Stimulated activated CD8-positive, alpha-beta memory T cell treated with anti-CD3 and anti-CD28 coated beads, Interleukin-7, amount 100 ng/mL, for 4 hours (primary cell): ENCODE data around the gene TRAF3IP1.

Experiments
- DNase-seq, 2 donors: peaks; one replicate each; pipeline ENCODE4 v3.0.0-alpha.2; 2020; ENCODE audit warnings: low read depth in 2 of 2

The TRAF3IP1 gene

GRCh38 chr2:238408615-238409340 lies 88.5 kb downstream of the TRAF3IP1 start:
- DNase-seq = no peak

- DNase-seq = no peak
Observed at GRCh38 chr2:238409341-238410199, 89.3 kb downstream of the TRAF3IP1 start.

GRCh38 chr2:238412067-238412767 lies 91.9 kb downstream of the TRAF3IP1 start:
- no peak for DNase-seq

- DNase-seq = no peak
Observed at GRCh38 chr2:238413368-238413767, 93.0 kb downstream of the TRAF3IP1 start.

GRCh38 chr2:238415036-238415764 lies 94.9 kb downstream of the TRAF3IP1 start:
- no peak for DNase-seq

- no peak for DNase-seq
Observed at GRCh38 chr2:238415893-238416292, 95.6 kb downstream of the TRAF3IP1 start.

GRCh38 chr2:238418196-238418998 lies 98.1 kb downstream of the TRAF3IP1 start:
- no peak for DNase-seq

GRCh38 chr2:238418999-238419546 lies 98.8 kb downstream of the TRAF3IP1 start:
- DNase-seq = no peak

GRCh38 chr2:238420442-238420841 lies 100.1 kb downstream of the TRAF3IP1 start:
- DNase-seq = no peak

GRCh38 chr2:238420878-238421694 lies 100.8 kb downstream of the TRAF3IP1 start:
- no peak for DNase-seq

GRCh38 chr2:238421695-238422035 lies 101.3 kb downstream of the TRAF3IP1 start:
- DNase-seq = no peak

- DNase-seq = no peak
Observed at GRCh38 chr2:238422285-238422684, 102.0 kb downstream of the TRAF3IP1 start.

- no peak for DNase-seq
Observed at GRCh38 chr2:238422940-238423339, 102.6 kb downstream of the TRAF3IP1 start.

GRCh38 chr2:238423561-238424312 lies 103.4 kb downstream of the TRAF3IP1 start:
- no peak for DNase-seq

GRCh38 chr2:238424313-238424700 lies 104.0 kb downstream of the TRAF3IP1 start:
- DNase-seq = no peak

- DNase-seq = no peak
Observed at GRCh38 chr2:238425505-238425978, 105.2 kb downstream of the TRAF3IP1 start.

GRCh38 chr2:238425979-238426567 lies 105.8 kb downstream of the TRAF3IP1 start:
- no peak for DNase-seq
